Liver (tissue), 9 donors: Measurements from ENCODE around the gene SUPT20HL1. TPM values are rescaled to one million over a fixed set of nuclear protein-coding genes. Genes with fewer than 3 reads are reported as not detected.

ENCODE experiments used
- DNase-seq: peaks from one replicate; pipeline ENCODE4 v3.0.0-alpha.2; 2017; ENCODE audit warnings: low spot score
- H3K27ac ChIP-seq, 2 donors: one replicate each; pipeline ENCODE4 v1.7.0; 2013; ENCODE audit warnings: inconsistent platforms in 2 of 2, low read length in 2 of 2, control low read depth in 1 of 2, low read depth in 1 of 2, mild to moderate bottlenecking in 1 of 2
- H3K27me3 ChIP-seq, 4 donors: one replicate each; pipeline versions ENCODE4 v1.6.1 to v1.7.0; 2013; ENCODE audit warnings: low read length in 3 of 4, inconsistent platforms in 1 of 4, mild to moderate bottlenecking in 1 of 4, moderate library complexity in 1 of 4; ENCODE audit not compliant: control insufficient read depth in 4 of 4, insufficient read depth in 4 of 4
- H3K36me3 ChIP-seq, 4 donors: one replicate each; pipeline versions ENCODE4 v1.6.1 to v1.7.0; 2013; ENCODE audit warnings: low read length in 3 of 4, mild to moderate bottlenecking in 3 of 4, low read depth in 1 of 4, moderate library complexity in 1 of 4; ENCODE audit not compliant: control insufficient read depth in 4 of 4, insufficient read depth in 3 of 4
- H3K4me1 ChIP-seq, 4 donors: one replicate each; pipeline versions ENCODE4 v1.6.1 to v1.7.0; 2013; ENCODE audit warnings: low read length in 3 of 4, mild to moderate bottlenecking in 3 of 4, moderate library complexity in 1 of 4; ENCODE audit not compliant: control insufficient read depth in 4 of 4, insufficient read depth in 4 of 4
- H3K4me3 ChIP-seq, 3 donors: one replicate each; pipeline versions ENCODE4 v1.6.1 to v1.7.0; 2013; ENCODE audit warnings: low read length in 3 of 3, control low read depth in 1 of 3, low read depth in 1 of 3, mild to moderate bottlenecking in 1 of 3
- H3K9ac ChIP-seq, 2 donors: one replicate each; pipeline ENCODE4 v1.7.0; 2013; ENCODE audit warnings: low read length in 2 of 2, mild to moderate bottlenecking in 2 of 2, moderate library complexity in 2 of 2, control low read depth in 1 of 2, low read depth in 1 of 2
- H3K9me3 ChIP-seq, 4 donors: one replicate each; pipeline versions ENCODE4 v1.6.1 to v1.7.0; 2013; ENCODE audit warnings: low read length in 3 of 4; ENCODE audit not compliant: control insufficient read depth in 4 of 4
- ATF3 ChIP-seq: IDR thresholded peaks from 2 replicates; pipeline ENCODE4 v1.6.1; 2016; ENCODE audit warnings: antibody characterized with exemption
- CTCF ChIP-seq: fragments of 150-350 bp; IDR thresholded peaks from 2 replicates; pipeline ENCODE4 v1.5.1; 2017; ENCODE audit warnings: improper control_type of control experiment, low read depth, low read length; ENCODE audit not compliant: missing input control
- EGR1 ChIP-seq, 2 donors: IDR thresholded peaks; 2 replicates each; pipeline ENCODE4 v1.6.1; 2016 to 2018; ENCODE audit warnings: antibody characterized with exemption in 2 of 2, low read depth in 2 of 2
- FOXA1 ChIP-seq: IDR thresholded peaks from 2 replicates; pipeline ENCODE4 v1.6.1; 2016; ENCODE audit warnings: antibody characterized with exemption
- FOXA2 ChIP-seq: IDR thresholded peaks from 2 replicates; pipeline ENCODE4 v1.6.1; 2016; ENCODE audit warnings: antibody characterized with exemption
- GABPA ChIP-seq, 2 donors: IDR thresholded peaks in 1 of 2; conservative IDR thresholded peaks in 1 of 2; 2 replicates each; pipeline ENCODE4 v1.6.1; 2016; ENCODE audit warnings: antibody characterized with exemption in 2 of 2, mild to moderate bottlenecking in 1 of 2, moderate library complexity in 1 of 2
- HNF4A ChIP-seq, 2 donors: conservative IDR thresholded peaks; 2 replicates each; pipeline ENCODE4 v1.6.1; 2016; ENCODE audit warnings: antibody characterized with exemption in 2 of 2, mild to moderate bottlenecking in 2 of 2
- HNF4G ChIP-seq: IDR thresholded peaks from 2 replicates; pipeline ENCODE4 v1.6.1; 2016; ENCODE audit warnings: antibody characterized with exemption
- JUND ChIP-seq, 2 donors: IDR thresholded peaks; 2 replicates each; pipeline ENCODE4 v1.6.1; 2016; ENCODE audit warnings: antibody characterized with exemption in 2 of 2
- MAX ChIP-seq: IDR thresholded peaks from 2 replicates; pipeline ENCODE4 v1.6.1; 2016; ENCODE audit warnings: antibody characterized with exemption
- NR2F2 ChIP-seq: IDR thresholded peaks from 2 replicates; pipeline ENCODE4 v1.6.1; 2016; ENCODE audit warnings: antibody characterized with exemption
- RAD21 ChIP-seq, 2 donors: IDR thresholded peaks; 2 replicates each; pipeline ENCODE4 v1.6.1; 2016; ENCODE audit warnings: antibody characterized with exemption in 2 of 2, mild to moderate bottlenecking in 2 of 2
- REST ChIP-seq: IDR thresholded peaks from 2 replicates; pipeline ENCODE4 v1.6.1; 2016; ENCODE audit warnings: antibody characterized with exemption, mild to moderate bottlenecking
- RXRA ChIP-seq, 2 donors: IDR thresholded peaks; 2 replicates each; pipeline ENCODE4 v1.6.1; 2017 to 2018; ENCODE audit warnings: antibody characterized with exemption in 2 of 2, mild to moderate bottlenecking in 1 of 2
- SP1 ChIP-seq: IDR thresholded peaks from 2 replicates; pipeline ENCODE4 v1.6.1; 2018; ENCODE audit warnings: antibody characterized with exemption, mild to moderate bottlenecking
- TAF1 ChIP-seq: conservative IDR thresholded peaks from 2 replicates; pipeline ENCODE4 v1.6.1; 2016; ENCODE audit warnings: antibody characterized with exemption, mild to moderate bottlenecking
- YY1 ChIP-seq: IDR thresholded peaks from 2 replicates; pipeline ENCODE4 v1.6.1; 2016; ENCODE audit warnings: antibody characterized with exemption, mild to moderate bottlenecking
- ZBTB33 ChIP-seq: IDR thresholded peaks from 2 replicates; pipeline ENCODE4 v1.6.1; 2016; ENCODE audit warnings: antibody characterized with exemption
- WGBS: extraction: QIAGEN DNeasy Blood & Tissue Kit; methylation state at CpG from one replicate; pipeline ENCODE4 v1.1.7; 2013; 5-methylcytosine and 5-hydroxymethylcytosine counted together
- polyA plus RNA-seq, 2 donors: library from polyadenylated mRNA; stranded (reverse) in 1 of 2; unstranded in 1 of 2; fragments of 200-250 nt in 1 of 2; fragments of >200 nt in 1 of 2; fragmentation: Nextera tagmentation in 1 of 2; extraction: Ambion mirVana in 1 of 2; gene quantifications; one replicate each; pipeline versions ENCODE4 v1.2.1 to v1.2.3, GENCODE V29; 2013 to 2015
- total RNA-seq, 2 donors: library from RNA; depleted of rRNA; stranded (reverse); fragments of >200 nt; gene quantifications; one replicate each; pipeline ENCODE4 v1.2.3, GENCODE V29; 2014
- donor health status: healthy.
- donor health status: healthy.
- donor health status: healthy.
- donor health status: healthy.
- donor health status: healthy.

SUPT20HL1 gene
- total and polyA plus RNA-seq, 4 donors = not detected

- H3K27ac ChIP-seq = no peak overlapping the region
- DNase-seq = no peak
- 87% methylated on average over 1 of the region's 1 CpG for WGBS
- no peak overlapping the region for H3K9ac ChIP-seq
- TF ChIP-seq EGR1 (IDR thresholded peaks at IDR 0.05; ENCODE audit: low read depth in 2 of 2) (no peak), RXRA (IDR thresholded peaks at IDR 0.05) (no peak), FOXA1 (no peak), ATF3 (no peak), YY1 (no peak), MAX (no peak), CTCF (no peak), RAD21 (IDR thresholded peaks at IDR 0.05) (no peak), GABPA (IDR thresholded peaks at IDR 0.05 in 1 of 2, conservative IDR thresholded peaks at IDR 0.05 in 1 of 2) (no peak), REST (no peak), TAF1 (no peak), HNF4A (conservative IDR thresholded peaks at IDR 0.05) (no peak), FOXA2 (no peak), NR2F2 (no peak), ZBTB33 (no peak), HNF4G (no peak), SP1 (no peak), JUND (IDR thresholded peaks at IDR 0.05) (no peak)
- H3K36me3 ChIP-seq = no peaks in the 10 kb centered on the region
- peaks cover 0 to under 1% (median 0%) of the 10 kb centered on the region in 4 donors for H3K27me3 ChIP-seq
- no peaks in the 10 kb centered on the region for H3K4me1 ChIP-seq
- H3K4me3 ChIP-seq = no peak overlapping the region
- H3K9me3 ChIP-seq = no peaks in the 10 kb centered on the region
Measured at GRCh38 chrX:24396931-24397279, 36.5 kb downstream of the SUPT20HL1 start.

GRCh38 chrX:24398766-24399165 lies 38.3 kb downstream of the SUPT20HL1 start:
- no peaks in the 10 kb centered on the region for H3K27me3 ChIP-seq
- H3K9ac ChIP-seq = no peak overlapping the region
- no peaks in the 10 kb centered on the region for H3K9me3 ChIP-seq
- DNase-seq = no peak
- no peak overlapping the region for H3K4me3 ChIP-seq
- WGBS = 99% methylated on average over 2 of the region's 2 CpGs
- H3K4me1 ChIP-seq = no peaks in the 10 kb centered on the region
- no peak overlapping the region for H3K27ac ChIP-seq
- H3K36me3 ChIP-seq = no peaks in the 10 kb centered on the region
- TF ChIP-seq HNF4A (conservative IDR thresholded peaks at IDR 0.05) = no peak
- no peak for TF ChIP-seq ATF3
- no peak for TF ChIP-seq MAX
- no peak for TF ChIP-seq EGR1 (IDR thresholded peaks at IDR 0.05; ENCODE audit: low read depth in 2 of 2)
- TF ChIP-seq RAD21 (IDR thresholded peaks at IDR 0.05) = no peak
- TF ChIP-seq NR2F2 = no peak
- TF ChIP-seq HNF4G = no peak
- TF ChIP-seq REST = no peak
- TF ChIP-seq JUND (IDR thresholded peaks at IDR 0.05) = no peak
- TF ChIP-seq SP1 = no peak
- TF ChIP-seq FOXA1 = no peak
- no peak for TF ChIP-seq TAF1
- no peak for TF ChIP-seq GABPA (IDR thresholded peaks at IDR 0.05 in 1 of 2, conservative IDR thresholded peaks at IDR 0.05 in 1 of 2)
- TF ChIP-seq RXRA (IDR thresholded peaks at IDR 0.05) = no peak
